PC-3 (cell line): Measurements from ENCODE around the gene ATP5PD. TPM values are rescaled to one million over a fixed set of nuclear protein-coding genes. Genes with fewer than 3 reads are reported as not detected.

Source experiments
- ATAC-seq: fragments of 200-7000 bp; cut with Tn5 transposase; 2 replicates; pipeline ENCODE4 v1.9.1; 2020; ENCODE audit warnings: mild to moderate bottlenecking, moderate library complexity
- BruUV-seq: library from RNA; stranded (reverse); fragments of 400-500 nt; replicated peaks from 2 replicates; lab custom pipeline; 2021; lab: Mats Ljungman, UMichigan
- CTCF ChIA-PET: fragments of 300-600 bp; sonication (Branson Sonifier 250); formaldehyde crosslinking; loops from one replicate; lab custom pipeline; 2022; ENCODE audit warnings: antibody characterized with exemption; lab: Charles Lee
- POLR2A ChIA-PET: fragments of 300-600 bp; sonication (Branson Sonifier 250); formaldehyde crosslinking; loops from one replicate; lab custom pipeline; 2022; ENCODE audit warnings: antibody characterized with exemption; ENCODE audit not compliant: unreplicated experiment; lab: Charles Lee
- DNase-seq: peaks from one replicate; pipeline ENCODE4 v3.0.0-alpha.2; 2015
- H2AFZ ChIP-seq: fragments of 300-600 bp; sonication (generic); 2 replicates; pipeline ENCODE4 v1.6.0; 2016; ENCODE audit warnings: antibody characterized with exemption, low read length
- H3F3A ChIP-seq: fragments of 300-600 bp; sonication (generic); one replicate; pipeline ENCODE4 v1.6.0; 2017; ENCODE audit warnings: antibody characterized with exemption, low read length, control low read depth, mild to moderate bottlenecking; ENCODE audit not compliant: unreplicated experiment
- H3K27ac ChIP-seq: fragments of 300-600 bp; sonication (generic); 2 replicates; pipeline ENCODE4 v1.5.1; 2016; ENCODE audit warnings: mild to moderate bottlenecking, low read length
- H3K27me3 ChIP-seq: fragments of 300-600 bp; sonication (generic); 2 replicates; pipeline ENCODE4 v1.6.1; 2016; ENCODE audit warnings: low read length, mixed read lengths
- H3K36me3 ChIP-seq: fragments of 300-600 bp; sonication (generic); 2 replicates; pipeline ENCODE4 v1.6.1; 2016; ENCODE audit warnings: low read depth, mixed run types, low read length, mixed read lengths
- H3K4me1 ChIP-seq: fragments of 300-600 bp; sonication (generic); 2 replicates; pipeline ENCODE4 v1.5.1; 2016; ENCODE audit warnings: low read length; ENCODE audit not compliant: insufficient read depth
- H3K4me2 ChIP-seq: fragments of 300-600 bp; sonication (generic); 2 replicates; pipeline ENCODE4 v1.6.0; 2016; ENCODE audit warnings: low read length
- H3K4me3 ChIP-seq: fragments of 300-600 bp; sonication (generic); 2 replicates; pipeline ENCODE4 v1.5.1; 2016; ENCODE audit warnings: mild to moderate bottlenecking, low read length, mixed read lengths
- H3K79me2 ChIP-seq: fragments of 300-600 bp; sonication (generic); 2 replicates; pipeline ENCODE4 v1.6.1; 2017; ENCODE audit warnings: low read length, mixed read lengths
- H3K9ac ChIP-seq: fragments of 300-600 bp; sonication (generic); 2 replicates; pipeline ENCODE4 v1.6.0; 2016; ENCODE audit warnings: mild to moderate bottlenecking, low read length
- H3K9me2 ChIP-seq: fragments of 300-600 bp; sonication (generic); replicated peaks from 2 replicates; pipeline ENCODE4 v1.6.1; 2016; ENCODE audit warnings: mixed run types, low read length, mixed read lengths
- H3K9me3 ChIP-seq: fragments of 300-600 bp; sonication (generic); 2 replicates; pipeline ENCODE4 v1.6.1; 2016; ENCODE audit warnings: low read length, mixed read lengths
- H4K20me1 ChIP-seq: fragments of 300-600 bp; sonication (generic); 2 replicates; pipeline ENCODE4 v1.6.1; 2016; ENCODE audit warnings: low read length, mixed read lengths
- EZH2 ChIP-seq: fragments of 300-600 bp; sonication (generic); IDR thresholded peaks from one replicate; pipeline ENCODE4 v1.6.1; 2017; ENCODE audit warnings: antibody characterized with exemption, mild to moderate bottlenecking, low read length; ENCODE audit not compliant: unreplicated experiment
- EZH2phosphoT487 ChIP-seq: fragments of 300-600 bp; sonication (generic); IDR thresholded peaks from 2 replicates; pipeline ENCODE4 v1.6.1; 2018; ENCODE audit warnings: mild to moderate bottlenecking, antibody characterized with exemption, low read length, borderline replicate concordance
- intact Hi-C: fragments of 100-400 bp; cut with micrococcal nuclease; formaldehyde crosslinking; loops from 2 replicates; pipeline ENCODE4 v1.9.0; 2023
- total RNA-seq: library from RNA; depleted of rRNA; stranded (reverse); fragments of >200 nt; gene quantifications from 2 replicates; pipeline ENCODE4 v1.2.3, GENCODE V29; 2014
- TF ChIP-seq, protein P1 (sequence below): fragments of 300-600 bp; sonication (generic); conservative IDR thresholded peaks from 2 replicates; pipeline ENCODE4 v1.5.1; 2017; ENCODE audit warnings: antibody characterized with exemption, low read depth, mild to moderate bottlenecking, low read length

The ATP5PD gene
- total RNA-seq, 1 experiment from 2014 or later = 361 TPM

DNA sequence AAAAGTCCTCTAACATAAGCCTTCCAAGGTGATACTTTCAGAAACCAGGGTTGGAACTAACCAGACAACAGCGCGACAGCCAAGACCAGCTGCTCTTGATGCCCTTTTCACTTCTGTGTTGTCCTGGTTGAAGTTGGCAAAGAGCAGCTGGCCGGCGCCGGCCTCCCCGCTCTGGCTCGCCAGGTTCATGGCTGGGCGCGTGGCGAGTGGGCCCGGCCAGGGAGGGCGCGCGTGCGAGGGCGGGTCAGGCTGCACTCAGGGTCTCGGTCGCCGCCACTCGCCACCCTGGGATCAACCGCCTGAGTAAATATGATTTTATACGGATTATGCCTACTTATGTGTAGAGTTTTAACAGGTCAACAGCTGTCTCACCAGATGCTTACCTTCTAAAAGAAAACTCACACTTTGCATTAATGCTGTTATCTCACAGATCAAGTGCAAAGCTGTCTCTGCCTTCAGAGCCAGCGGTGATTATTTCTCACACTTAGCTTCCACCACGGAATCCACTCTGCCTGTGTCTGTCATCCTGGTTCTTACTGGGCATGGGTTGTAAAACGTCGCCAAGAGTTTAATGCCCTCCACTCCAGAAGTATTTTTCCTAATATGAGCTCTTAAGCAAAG lies 13.8 kb upstream of the ATP5PD start:
- Histone ChIP-seq H4K20me1 (no peaks in the 10 kb centered on the region), H3K27ac (no peak overlapping the region), H3K27me3 (no peaks in the 10 kb centered on the region), H3F3A (no peaks in the 10 kb centered on the region), H2AFZ (no peak overlapping the region), H3K9me3 (no peaks in the 10 kb centered on the region), H3K4me2 (no peak overlapping the region), H3K4me1 (no peaks in the 10 kb centered on the region), H3K36me3 (peaks cover 34% of the 10 kb centered on the region; the same call in 1 of the 2 replicates), H3K9ac (no peak overlapping the region), H3K4me3 (no peak overlapping the region), H3K79me2 (no peaks in the 10 kb centered on the region), H3K9me2 (no peaks in the 10 kb centered on the region)
- DNase-seq (no peak), ATAC-seq (no peak)
- POLR2A ChIA-PET = interaction anchor here (0.5 to 0.6 kb wide), 3 partner anchors 12 to 137 kb away, joined by 3 to 5 read pairs (median 4); no protein-coding TSS in a partner anchor
- CTCF ChIA-PET = interaction anchor here (0.6 to 1.5 kb wide), 10 partner anchors 9 to 180 kb away, joined by 3 to 19 read pairs (median 6); partner anchors contain the start of gene NT5C
- intact Hi-C loops = loop anchor here (1.0 kb wide), 1 partner anchor 141 kb away; no protein-coding TSS in a partner anchor
- no TSS peak for BruUV-seq
- TF ChIP-seq, protein P1, sequence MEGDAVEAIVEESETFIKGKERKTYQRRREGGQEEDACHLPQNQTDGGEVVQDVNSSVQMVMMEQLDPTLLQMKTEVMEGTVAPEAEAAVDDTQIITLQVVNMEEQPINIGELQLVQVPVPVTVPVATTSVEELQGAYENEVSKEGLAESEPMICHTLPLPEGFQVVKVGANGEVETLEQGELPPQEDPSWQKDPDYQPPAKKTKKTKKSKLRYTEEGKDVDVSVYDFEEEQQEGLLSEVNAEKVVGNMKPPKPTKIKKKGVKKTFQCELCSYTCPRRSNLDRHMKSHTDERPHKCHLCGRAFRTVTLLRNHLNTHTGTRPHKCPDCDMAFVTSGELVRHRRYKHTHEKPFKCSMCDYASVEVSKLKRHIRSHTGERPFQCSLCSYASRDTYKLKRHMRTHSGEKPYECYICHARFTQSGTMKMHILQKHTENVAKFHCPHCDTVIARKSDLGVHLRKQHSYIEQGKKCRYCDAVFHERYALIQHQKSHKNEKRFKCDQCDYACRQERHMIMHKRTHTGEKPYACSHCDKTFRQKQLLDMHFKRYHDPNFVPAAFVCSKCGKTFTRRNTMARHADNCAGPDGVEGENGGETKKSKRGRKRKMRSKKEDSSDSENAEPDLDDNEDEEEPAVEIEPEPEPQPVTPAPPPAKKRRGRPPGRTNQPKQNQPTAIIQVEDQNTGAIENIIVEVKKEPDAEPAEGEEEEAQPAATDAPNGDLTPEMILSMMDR = no peak

DNA sequence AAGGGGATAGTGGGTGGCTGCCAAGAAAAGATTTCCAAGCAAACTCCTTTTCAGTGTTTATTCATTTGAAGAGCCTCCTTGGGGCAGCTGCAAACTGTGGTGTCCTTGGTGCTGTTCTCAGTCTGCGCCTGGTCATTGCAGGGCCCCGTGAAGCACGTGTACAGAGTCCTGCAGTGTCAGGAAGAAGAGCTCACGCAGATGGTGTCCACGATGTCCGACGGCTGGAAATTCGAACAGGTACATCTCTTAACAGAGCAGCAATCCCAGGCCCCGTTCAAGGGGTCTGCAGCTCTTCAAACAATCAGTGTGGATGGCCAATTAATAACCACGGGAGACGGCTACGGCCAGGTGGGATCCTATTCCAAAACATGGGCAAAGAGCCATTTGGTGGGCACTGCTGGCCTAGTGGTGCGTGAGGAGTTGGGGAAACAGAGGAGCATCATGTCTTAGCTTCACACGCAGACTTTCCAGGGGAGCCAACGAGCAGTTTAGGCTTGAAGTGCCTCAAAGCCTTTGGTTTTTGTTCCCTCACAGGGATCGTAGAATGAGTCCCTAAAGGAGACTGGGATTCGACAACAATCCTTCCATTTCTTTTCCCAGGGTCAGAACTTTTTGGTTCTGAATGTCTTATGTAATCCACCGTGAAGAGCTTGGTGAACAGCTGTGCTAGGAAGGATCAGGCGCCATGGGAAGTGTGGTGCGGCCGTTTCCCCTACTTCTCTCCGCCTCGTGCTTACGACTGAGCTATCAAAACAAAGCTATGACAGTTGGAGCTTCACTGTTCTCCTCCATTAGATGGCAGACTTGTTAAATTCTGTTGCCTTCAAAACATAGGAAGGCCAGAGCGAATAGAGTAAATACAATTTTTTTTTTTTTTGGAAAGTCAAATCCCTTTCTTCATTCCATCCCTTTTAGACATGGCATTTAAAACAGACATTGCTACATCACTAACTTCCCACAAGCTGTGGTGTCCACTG lies 12.9 kb upstream of the ATP5PD start:
- H3K27ac ChIP-seq = no peak overlapping the region
- ATAC-seq (peak; percentile 74), DNase-seq (peak; percentile 60)
- TF ChIP-seq EZH2 = no peak
- TF ChIP-seq, protein P1 = peak; percentile 60
- no peak for TF ChIP-seq EZH2phosphoT487
- ChIA-PET POLR2A (interaction anchor here (0.5 to 0.6 kb wide), 3 partner anchors 48 to 138 kb away, joined by 3 to 5 read pairs (median 4); no protein-coding TSS in a partner anchor), CTCF (interaction anchor here (0.5 to 1.5 kb wide), 19 partner anchors 10 to 594 kb away, joined by 3 to 19 read pairs (median 5); partner anchors contain the start of gene NT5C)
- no peak overlapping the region for H3K9ac ChIP-seq
- no peaks in the 10 kb centered on the region for H3F3A ChIP-seq
- BruUV-seq = no TSS peak
- no peaks in the 10 kb centered on the region for H3K79me2 ChIP-seq
- H4K20me1 ChIP-seq = no peaks in the 10 kb centered on the region
- H3K9me2 ChIP-seq = no peaks in the 10 kb centered on the region
- peaks cover 34% of the 10 kb centered on the region; the same call in 1 of the 2 replicates for H3K36me3 ChIP-seq
- no peak overlapping the region for H2AFZ ChIP-seq
- no peaks in the 10 kb centered on the region for H3K27me3 ChIP-seq
- no peak overlapping the region for H3K4me2 ChIP-seq
- H3K4me1 ChIP-seq = no peaks in the 10 kb centered on the region
- intact Hi-C loops = loop anchor here (1.0 kb wide), 1 partner anchor 142 kb away; no protein-coding TSS in a partner anchor
- no peaks in the 10 kb centered on the region for H3K9me3 ChIP-seq
- H3K4me3 ChIP-seq = no peak overlapping the region
